ENCODE data around the gene MEF2A.

DNA sequence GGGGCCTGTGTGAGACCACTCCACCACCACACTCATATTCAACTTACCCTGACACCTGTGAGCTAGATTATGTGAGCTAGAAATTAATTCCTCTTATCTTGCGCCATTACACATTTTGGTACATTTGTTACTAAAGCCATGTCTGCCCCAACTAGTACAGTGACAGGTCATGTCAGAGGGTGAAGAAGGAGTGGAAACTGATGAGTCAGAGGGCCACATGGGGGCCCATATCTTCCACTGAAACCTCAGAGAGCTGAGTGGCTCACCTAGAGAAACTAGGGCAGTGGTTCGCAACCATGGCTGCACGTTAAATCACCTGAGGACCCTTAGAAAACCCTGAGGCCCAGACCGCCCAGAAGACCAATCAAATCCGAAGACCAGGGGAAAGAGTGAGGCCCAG, 15.7 kb upstream of the MEF2A start:
- TF ChIP-seq ZFP30 (CRISPR knock-in tag; IDR thresholded peaks at IDR 0.05) (no peak), ARNTL (CRISPR knock-in tag; IDR thresholded peaks at IDR 0.05; ENCODE audit: borderline replicate concordance, low read depth) (no peak), RARB (CRISPR knock-in tag; IDR thresholded peaks at IDR 0.05) (no peak), PPARA (CRISPR knock-in tag; IDR thresholded peaks at IDR 0.05; ENCODE audit: borderline replicate concordance) (no peak)
- TF ChIP-seq, protein P1, sequence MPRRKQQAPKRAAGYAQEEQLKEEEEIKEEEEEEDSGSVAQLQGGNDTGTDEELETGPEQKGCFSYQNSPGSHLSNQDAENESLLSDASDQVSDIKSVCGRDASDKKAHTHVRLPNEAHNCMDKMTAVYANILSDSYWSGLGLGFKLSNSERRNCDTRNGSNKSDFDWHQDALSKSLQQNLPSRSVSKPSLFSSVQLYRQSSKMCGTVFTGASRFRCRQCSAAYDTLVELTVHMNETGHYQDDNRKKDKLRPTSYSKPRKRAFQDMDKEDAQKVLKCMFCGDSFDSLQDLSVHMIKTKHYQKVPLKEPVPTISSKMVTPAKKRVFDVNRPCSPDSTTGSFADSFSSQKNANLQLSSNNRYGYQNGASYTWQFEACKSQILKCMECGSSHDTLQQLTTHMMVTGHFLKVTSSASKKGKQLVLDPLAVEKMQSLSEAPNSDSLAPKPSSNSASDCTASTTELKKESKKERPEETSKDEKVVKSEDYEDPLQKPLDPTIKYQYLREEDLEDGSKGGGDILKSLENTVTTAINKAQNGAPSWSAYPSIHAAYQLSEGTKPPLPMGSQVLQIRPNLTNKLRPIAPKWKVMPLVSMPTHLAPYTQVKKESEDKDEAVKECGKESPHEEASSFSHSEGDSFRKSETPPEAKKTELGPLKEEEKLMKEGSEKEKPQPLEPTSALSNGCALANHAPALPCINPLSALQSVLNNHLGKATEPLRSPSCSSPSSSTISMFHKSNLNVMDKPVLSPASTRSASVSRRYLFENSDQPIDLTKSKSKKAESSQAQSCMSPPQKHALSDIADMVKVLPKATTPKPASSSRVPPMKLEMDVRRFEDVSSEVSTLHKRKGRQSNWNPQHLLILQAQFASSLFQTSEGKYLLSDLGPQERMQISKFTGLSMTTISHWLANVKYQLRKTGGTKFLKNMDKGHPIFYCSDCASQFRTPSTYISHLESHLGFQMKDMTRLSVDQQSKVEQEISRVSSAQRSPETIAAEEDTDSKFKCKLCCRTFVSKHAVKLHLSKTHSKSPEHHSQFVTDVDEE (CRISPR knock-in tag; IDR thresholded peaks at IDR 0.05) = no peak
- TF ChIP-seq, protein P2, sequence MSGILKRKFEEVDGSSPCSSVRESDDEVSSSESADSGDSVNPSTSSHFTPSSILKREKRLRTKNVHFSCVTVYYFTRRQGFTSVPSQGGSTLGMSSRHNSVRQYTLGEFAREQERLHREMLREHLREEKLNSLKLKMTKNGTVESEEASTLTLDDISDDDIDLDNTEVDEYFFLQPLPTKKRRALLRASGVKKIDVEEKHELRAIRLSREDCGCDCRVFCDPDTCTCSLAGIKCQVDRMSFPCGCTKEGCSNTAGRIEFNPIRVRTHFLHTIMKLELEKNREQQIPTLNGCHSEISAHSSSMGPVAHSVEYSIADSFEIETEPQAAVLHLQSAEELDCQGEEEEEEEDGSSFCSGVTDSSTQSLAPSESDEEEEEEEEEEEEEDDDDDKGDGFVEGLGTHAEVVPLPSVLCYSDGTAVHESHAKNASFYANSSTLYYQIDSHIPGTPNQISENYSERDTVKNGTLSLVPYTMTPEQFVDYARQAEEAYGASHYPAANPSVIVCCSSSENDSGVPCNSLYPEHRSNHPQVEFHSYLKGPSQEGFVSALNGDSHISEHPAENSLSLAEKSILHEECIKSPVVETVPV (CRISPR knock-in tag; IDR thresholded peaks at IDR 0.05) = no peak
